Activated CD8-positive, alpha-beta memory T cell treated with anti-CD3 and anti-CD28 coated beads, Interleukin-2, amount 50 U/mL, for 48 hours (primary cell): ENCODE data around the gene NR2F6.

Source experiments
- DNase-seq: peaks from one replicate; pipeline ENCODE4 v3.0.0-alpha.2; 2020

The NR2F6 gene

GRCh38 chr19:17263712-17264640 lies 18.3 kb upstream of the NR2F6 start:
- DNase-seq: no peak

GRCh38 chr19:17262557-17262956 lies 16.8 kb upstream of the NR2F6 start:
- no peak for DNase-seq

- peak; percentile 97 for DNase-seq
Measured at GRCh38 chr19:17260842-17261325, 15.2 kb upstream of the NR2F6 start.

- DNase-seq: no peak
Measured at GRCh38 chr19:17259934-17260333, 14.2 kb upstream of the NR2F6 start.

- no peak for DNase-seq
Measured at GRCh38 chr19:17259118-17259780, 13.5 kb upstream of the NR2F6 start.

GRCh38 chr19:17256130-17256529 lies 10.4 kb upstream of the NR2F6 start:
- DNase-seq: no peak

GRCh38 chr19:17255150-17255621 lies 9.5 kb upstream of the NR2F6 start:
- DNase-seq: no peak

GRCh38 chr19:17254636-17255035 lies 8.9 kb upstream of the NR2F6 start:
- no peak for DNase-seq

- no peak for DNase-seq
Measured at GRCh38 chr19:17249887-17250548, 4.3 kb upstream of the NR2F6 start.

- DNase-seq: no peak
Measured at GRCh38 chr19:17248011-17248776, 2.5 kb upstream of the NR2F6 start.

GRCh38 chr19:17246681-17247425 lies 1.1 kb upstream of the NR2F6 start:
- no peak for DNase-seq

- no peak for DNase-seq
Measured at GRCh38 chr19:17244618-17245534, 843 bp downstream of the NR2F6 start.

GRCh38 chr19:17243830-17244617 lies 1.7 kb downstream of the NR2F6 start:
- no peak for DNase-seq

- no peak for DNase-seq
Measured at GRCh38 chr19:17243211-17243829, 2.4 kb downstream of the NR2F6 start.

GRCh38 chr19:17242431-17243208 lies 3.1 kb downstream of the NR2F6 start:
- no peak for DNase-seq

GRCh38 chr19:17240826-17241399 lies 4.8 kb downstream of the NR2F6 start:
- no peak for DNase-seq

- no peak for DNase-seq
Measured at GRCh38 chr19:17240062-17240752, 5.5 kb downstream of the NR2F6 start.
